GM18907 (cell line): ENCODE measurements around the gene MORC3.
"Not testable (repeated sequence)": the region's sequence is repeated elsewhere in the genome, so short reads cannot be mapped to it uniquely, and the experiment has no call there.

Source experiments
- ATAC-seq: cut with Tn5 transposase; IDR thresholded peaks from one replicate; pipeline ENCODE4 v1.9.1; 2021; ENCODE audit warnings: mild to moderate bottlenecking, moderate library complexity; ENCODE audit not compliant: unreplicated experiment

The MORC3 gene, protein sequence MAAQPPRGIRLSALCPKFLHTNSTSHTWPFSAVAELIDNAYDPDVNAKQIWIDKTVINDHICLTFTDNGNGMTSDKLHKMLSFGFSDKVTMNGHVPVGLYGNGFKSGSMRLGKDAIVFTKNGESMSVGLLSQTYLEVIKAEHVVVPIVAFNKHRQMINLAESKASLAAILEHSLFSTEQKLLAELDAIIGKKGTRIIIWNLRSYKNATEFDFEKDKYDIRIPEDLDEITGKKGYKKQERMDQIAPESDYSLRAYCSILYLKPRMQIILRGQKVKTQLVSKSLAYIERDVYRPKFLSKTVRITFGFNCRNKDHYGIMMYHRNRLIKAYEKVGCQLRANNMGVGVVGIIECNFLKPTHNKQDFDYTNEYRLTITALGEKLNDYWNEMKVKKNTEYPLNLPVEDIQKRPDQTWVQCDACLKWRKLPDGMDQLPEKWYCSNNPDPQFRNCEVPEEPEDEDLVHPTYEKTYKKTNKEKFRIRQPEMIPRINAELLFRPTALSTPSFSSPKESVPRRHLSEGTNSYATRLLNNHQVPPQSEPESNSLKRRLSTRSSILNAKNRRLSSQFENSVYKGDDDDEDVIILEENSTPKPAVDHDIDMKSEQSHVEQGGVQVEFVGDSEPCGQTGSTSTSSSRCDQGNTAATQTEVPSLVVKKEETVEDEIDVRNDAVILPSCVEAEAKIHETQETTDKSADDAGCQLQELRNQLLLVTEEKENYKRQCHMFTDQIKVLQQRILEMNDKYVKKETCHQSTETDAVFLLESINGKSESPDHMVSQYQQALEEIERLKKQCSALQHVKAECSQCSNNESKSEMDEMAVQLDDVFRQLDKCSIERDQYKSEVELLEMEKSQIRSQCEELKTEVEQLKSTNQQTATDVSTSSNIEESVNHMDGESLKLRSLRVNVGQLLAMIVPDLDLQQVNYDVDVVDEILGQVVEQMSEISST

GRCh38 chr21:36319767-36320420 lies at the start of gene MORC3:
Gene MORC3 (plus strand): TSS chr21:36320197. CDS start chr21:36320265, 68 bp downstream.
- ATAC-seq = peak; percentile 88

GRCh38 chr21:36270786-36271695 lies 49.0 kb upstream of the MORC3 start:
- ATAC-seq = not testable (repeated sequence)

GRCh38 chr21:36274128-36274527 lies 45.9 kb upstream of the MORC3 start:
- ATAC-seq = no peak

DNA sequence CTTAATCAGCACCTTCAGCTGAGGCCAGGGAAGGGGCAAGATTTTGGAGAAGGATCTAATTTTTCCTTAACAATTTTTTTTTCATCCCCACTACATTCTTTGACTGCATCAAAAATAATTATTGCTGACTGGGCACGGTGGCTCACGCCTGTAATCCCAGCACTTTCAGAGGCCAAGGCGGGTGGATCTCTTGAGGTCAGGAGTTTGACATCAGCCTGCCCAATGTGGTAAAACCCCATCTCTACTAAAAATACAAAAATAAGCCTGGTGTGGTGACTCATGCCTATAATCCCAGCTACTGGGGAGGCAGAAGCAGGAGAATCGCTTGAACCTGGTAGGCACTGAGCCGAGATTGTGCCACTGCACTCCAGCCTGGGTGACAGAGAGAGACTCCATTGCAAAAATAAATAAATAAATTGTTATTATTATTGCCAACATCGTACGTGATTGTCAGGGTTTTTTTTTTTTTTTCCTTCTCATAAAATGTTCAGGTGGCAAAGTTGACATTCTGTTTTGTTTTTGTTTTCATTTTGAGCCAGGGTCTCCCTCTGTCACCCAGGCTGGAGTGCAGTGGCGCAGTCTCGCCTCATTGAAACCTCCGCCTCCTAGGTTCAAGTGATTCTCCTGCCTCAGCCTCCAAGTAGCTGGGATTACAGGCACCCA lies 37.3 kb upstream of the MORC3 start:
- no peak for ATAC-seq

DNA sequence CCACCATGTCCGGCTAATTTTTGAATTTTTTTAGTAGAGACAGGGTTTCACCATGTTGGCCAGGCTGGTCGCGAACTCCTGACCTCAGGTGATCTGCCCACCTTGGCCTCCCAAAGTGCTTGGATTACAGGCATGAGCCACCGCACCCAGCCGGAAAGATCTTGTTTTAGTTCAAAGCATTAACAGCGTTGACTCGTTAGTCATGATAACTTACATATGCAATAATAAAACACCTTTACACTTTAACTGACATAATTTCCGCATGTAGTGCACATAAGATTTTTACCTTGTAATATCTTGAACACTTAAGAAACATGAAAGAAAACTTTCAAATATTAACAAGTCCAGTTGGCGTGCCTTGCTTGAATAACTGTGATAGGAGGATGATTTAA lies 36.8 kb upstream of the MORC3 start:
- not testable (repeated sequence) for ATAC-seq

GRCh38 chr21:36288651-36289243 lies 31.2 kb upstream of the MORC3 start:
- peak; percentile 26 for ATAC-seq

DNA sequence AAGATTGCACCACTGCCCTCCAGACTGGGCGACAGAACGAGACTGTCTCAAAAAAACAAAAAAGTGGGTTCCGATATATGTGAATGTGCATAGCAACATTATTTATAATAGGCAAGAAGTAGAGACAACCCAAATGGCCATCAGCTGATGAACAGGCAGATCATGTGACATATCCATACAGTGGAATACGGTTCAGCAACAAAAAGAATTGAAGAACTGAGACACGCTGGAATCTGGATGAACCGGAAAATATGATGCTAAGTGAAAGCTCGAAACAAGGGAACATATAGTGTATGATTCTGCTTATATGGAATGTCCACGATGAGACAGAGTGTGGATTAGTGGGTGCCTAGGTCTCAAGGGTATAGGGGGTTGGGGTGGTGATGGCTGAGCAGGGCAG lies 28.5 kb upstream of the MORC3 start:
- ATAC-seq = no peak

DNA sequence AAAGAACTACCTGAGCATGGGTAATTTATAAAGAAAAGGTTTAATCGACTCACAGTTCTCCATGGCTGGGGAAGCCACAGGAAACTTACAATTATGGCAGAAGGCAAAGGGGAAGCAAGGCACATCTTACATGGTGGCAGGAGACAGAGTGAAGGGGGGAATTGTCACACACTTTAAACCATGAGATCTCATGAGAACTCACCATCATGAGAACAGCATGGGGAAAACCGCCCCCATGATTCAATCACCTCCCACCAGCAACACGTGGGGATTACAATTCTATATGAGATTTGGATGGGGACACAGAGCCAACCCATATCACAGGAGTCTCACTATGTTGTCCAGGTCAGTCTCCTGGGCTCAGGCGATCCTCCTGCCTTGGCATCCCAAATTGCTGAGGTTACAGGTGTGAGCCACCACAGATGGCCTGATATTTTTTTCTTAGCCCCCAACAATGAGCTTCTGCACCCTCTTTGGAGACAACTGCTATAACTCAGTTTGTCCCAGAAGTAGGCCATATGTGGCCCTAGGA lies 22.5 kb upstream of the MORC3 start:
- peak; percentile 9 for ATAC-seq

DNA sequence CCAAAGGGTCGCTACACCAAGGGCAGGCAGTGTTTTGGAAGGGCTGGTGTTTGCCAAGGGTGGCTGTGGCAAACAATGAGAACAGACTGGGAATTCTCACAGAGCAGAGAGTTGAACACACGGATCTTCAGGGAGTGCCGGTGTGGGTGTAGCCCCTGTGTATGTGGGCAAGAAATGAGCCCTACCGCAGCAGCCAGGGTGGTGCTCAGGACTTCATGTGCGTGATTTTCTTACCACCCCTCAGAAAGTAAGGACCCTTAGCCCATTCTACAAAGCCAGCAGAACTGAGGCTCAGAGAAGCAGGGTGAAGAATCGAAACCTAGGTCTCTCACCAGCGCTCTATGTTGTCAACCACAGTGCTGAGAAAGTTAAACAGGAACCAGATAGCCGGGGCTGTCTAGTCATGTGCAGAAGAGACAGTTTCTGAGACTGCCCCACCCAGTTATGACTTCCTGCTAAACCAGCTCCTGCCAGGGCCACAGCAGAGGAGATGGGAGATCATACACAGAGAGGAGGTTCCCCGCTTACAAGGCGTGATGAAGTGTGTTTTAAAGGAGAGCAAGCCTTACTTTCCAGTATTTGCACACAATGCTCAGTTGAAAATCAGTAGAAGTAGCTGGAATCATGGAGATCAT lies 21.9 kb upstream of the MORC3 start:
- ATAC-seq = peak; percentile 98

- no peak for ATAC-seq
Measured at GRCh38 chr21:36306872-36307534, 13.0 kb upstream of the MORC3 start.

- peak; percentile 85 for ATAC-seq
Measured at GRCh38 chr21:36310016-36310415, 10.0 kb upstream of the MORC3 start.

GRCh38 chr21:36313446-36313845 lies 6.6 kb upstream of the MORC3 start:
- not testable (repeated sequence) for ATAC-seq

GRCh38 chr21:36316045-36316444 lies 4.0 kb upstream of the MORC3 start:
- not testable (repeated sequence) for ATAC-seq

DNA sequence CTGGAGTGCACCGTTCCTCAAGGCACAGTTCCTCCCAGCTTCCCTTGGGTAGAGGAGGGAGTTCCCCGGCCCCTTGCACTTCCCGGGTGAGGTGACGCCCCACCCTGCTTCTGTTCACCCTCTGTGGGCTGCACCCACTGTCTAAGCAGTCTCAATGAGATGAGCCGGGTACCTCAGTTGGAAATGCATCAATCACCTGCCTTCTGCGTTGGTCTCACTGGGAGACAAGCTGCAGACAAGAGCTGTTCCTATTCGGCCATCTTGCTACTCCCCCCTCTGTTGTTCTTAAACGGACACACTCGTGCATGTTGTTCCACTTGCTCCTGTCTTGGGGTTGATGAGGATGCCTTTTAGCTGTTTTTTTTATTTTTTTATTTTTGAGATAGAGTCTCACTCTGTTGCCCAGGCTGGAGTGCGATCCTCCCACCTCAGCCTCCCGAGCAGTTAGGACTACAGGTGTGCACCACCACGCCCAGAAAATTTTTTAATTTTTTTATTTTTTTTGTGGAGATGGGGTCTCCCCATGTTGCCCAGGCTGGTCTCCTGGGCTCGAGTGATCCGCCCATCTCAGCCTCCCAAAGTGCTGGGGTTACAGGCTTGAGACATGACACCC lies 3.0 kb upstream of the MORC3 start:
- no peak for ATAC-seq

DNA sequence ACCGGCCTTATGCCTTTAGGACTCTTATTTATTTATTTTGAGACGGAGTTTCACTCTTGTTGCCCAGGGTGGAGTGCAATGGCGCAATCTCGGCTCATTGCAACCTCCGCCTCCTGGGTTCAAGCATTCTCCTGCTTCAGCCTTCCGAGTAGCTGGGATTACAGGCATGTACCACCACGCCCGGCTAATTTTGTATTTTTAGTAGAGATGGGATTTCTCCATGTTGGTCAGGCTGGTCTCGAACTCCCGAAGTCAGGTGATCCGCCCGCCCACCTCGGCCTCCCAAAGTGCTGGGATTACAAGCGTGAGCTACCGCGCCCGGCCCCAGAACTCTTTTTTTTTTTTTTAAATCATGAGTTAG lies 611 bp upstream of the MORC3 start:
- not testable (repeated sequence) for ATAC-seq

DNA sequence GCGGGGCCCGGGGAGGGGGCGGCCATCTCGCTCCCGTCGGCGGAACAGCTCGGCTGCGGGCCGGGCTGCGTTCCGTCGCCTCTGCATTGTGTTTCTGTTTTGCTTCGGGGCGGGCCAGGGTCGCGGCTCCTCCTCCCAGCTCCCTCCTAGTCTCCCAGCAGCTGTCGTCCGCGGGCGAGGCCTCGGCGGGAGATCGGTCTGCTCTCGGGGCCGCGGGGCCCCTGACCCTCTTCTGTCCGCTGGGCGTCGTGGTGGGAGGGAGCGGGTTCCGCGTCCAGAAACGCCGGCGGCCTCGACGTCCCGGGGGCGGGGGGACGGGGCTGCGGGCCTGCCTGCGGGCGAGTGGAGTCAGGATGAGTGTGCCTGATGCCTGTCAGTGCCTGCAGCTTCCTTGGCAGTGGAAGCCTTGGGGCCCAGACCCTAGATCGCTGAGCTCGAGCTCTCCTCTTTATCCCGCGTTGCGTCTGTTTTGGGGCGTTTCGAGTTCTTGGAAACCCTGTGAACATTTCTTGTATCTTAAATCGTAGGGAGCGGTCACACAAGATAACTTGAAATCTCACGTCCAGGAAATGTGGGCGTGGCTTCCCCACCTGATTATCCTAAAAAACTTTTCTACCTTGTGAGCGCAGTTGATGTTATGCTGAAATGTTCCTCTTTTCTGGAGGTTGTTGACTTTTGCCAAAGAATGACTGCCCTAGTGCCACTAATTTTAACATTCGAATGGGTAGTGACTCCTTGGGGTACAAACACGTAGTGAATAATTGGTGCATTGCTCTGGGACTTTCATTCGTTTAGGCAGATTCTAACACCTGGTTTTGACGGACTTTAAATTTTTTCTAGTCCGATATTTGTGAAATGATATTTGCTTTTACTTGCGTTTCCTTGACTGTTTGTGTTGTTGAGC lies 676 bp downstream of the MORC3 start:
- ATAC-seq = peak; percentile 52
